DMS153 treated with DMSO at 0.1 percent for 48 hours (cell line): Measurements from ENCODE around the gene MOG.

ENCODE experiments used
- DNase-seq: peaks from one replicate; lab custom pipeline; 2025; ENCODE audit not compliant: unreplicated experiment; lab: John Stamatoyannopoulos, UW

MOG gene

DNA sequence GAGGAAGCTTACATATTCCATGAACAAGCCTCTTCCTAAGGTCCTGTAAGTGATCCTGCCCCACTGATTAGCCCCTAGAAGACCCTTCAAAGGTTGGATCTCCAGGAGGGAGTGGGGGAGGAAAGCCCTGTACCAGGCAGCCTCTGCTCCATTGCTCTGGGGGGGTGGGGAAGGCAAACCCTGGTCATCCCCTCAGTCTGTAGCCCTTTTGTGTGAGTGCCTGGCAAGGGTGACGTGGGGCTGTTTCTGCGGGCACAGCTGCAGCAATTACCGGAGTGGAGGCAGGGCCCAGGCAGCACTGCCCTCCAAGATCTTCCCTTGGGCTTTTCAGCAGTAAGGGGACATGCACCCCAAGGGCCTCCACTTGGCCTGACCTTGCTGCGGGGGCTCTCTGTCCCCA lies at the start of gene MOG:
TSS of gene MOG (plus strand) at position 295 of the 400 bp plus-strand sequence. CDS start 118 bp downstream, outside the sequence.
- no peak for DNase-seq

DNA sequence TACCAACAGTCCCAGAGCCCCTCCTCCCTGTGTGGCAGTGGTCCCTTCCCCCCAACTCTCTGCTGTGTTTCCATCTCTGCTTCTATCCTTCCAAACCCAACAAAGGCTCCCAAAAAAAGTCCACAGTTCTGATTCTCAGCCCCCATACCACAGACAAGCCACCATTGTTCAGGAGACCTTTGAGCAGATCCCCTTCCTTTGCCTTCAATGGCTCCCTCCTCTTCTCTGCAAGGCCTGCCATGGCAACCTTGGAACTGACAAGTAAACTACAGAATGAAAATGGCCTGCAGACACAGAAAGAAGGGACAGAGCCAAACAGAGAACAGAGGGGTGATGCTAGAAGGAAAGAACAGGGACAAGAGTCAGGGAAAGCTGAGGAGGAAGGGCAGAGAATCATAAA lies 48.8 kb upstream of the MOG start:
- no peak for DNase-seq

DNA sequence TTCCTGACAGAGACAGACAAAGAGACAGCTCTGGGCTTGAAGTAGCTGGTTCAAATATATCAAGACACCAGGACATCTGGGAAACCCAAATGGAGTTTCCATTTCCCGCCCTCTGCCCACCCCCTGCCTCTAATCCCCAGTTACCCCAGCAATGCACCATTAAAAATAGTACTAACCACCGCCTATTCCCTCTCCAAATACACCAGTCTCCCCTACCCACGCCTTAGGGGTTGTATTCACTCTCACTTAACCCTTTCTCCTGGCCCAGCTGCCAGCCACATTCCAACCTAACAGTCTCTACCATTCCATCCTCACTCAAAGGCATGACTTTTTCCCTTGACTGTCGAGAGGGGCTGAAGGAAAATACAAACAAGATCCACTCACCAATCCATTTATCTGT lies 46.4 kb upstream of the MOG start:
- DNase-seq, result no peak

DNA sequence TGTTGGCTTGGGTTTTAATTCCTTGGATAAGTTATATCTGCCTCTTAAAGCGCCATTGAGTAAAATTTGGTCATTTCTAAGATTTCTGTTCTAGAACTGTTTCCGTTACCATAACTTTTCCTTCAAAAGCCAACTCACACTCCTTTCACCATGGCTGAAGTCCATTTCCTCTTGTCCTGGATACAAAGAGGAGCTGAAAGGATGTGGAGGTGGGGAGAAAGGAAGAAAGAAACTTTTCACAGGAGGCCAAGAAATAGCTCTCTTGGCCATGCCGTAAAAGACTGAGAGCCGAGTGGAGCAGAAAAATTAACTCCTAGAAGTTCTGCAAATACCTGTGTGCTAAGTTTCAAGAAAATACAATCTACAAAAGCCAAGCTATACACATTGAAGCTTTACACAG lies 45.5 kb upstream of the MOG start:
- no peak for DNase-seq

DNA sequence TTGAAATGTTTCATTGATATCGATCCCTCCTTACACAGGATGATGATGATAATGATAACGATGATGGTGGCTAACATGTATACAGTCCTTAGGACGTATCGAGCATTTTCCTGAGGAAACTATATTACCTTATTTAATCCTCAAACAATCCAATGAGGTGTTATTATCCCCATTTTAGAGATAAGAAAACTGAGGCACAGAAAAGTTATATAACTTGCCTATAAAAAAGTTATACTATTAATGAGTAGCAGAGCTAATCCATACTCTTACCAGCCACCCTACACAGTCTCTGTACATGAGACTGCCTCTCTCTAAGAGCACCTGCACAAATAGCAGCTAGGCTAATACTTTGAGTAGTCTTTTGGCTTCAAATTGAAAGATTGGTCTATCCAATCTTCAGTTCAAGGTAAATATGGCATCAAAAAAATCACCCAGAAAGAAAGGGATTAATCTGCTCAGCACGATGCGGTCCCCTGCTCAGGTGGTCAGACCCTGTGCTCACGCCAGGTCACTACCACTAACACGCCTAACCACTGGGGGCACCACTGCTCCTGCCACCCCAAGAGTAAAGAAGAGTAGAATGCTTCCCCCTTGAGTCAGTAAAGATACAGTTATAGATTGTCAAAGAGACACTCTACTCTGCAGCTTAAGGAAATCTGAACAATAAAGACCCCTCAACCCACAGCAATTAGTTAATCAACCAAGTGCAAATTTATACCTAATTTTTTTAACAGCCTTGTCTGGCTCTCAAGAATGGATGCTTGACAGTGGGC lies 38.9 kb upstream of the MOG start:
- no peak for DNase-seq

DNA sequence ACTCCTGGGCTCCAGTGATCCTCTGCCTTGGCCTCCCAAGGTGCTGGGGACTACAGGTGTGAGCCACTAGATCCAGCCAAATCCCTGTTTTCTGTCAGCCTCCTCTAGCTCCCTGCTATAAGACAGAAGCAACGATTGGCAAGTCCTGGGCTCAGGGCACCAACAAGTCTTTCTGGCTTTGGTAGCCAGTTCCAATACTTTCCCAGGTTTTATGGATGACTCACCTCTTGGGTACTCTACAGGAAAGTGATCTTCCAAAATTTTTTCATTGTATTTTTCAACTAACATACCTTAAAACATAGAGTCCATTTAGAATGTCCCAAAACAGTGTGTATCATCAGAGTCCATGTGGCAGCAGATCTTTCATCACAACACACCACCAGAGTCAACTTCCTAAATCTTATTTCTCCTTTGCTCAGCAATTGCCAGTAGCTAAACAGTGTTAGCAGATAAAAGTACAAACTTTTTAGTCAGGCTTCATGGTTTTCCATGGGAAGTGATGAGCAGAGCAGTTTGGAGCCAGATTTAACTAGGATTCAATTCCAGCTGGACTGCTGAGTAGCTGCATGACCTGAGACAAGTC lies 37.2 kb upstream of the MOG start:
- DNase-seq, result no peak

DNA sequence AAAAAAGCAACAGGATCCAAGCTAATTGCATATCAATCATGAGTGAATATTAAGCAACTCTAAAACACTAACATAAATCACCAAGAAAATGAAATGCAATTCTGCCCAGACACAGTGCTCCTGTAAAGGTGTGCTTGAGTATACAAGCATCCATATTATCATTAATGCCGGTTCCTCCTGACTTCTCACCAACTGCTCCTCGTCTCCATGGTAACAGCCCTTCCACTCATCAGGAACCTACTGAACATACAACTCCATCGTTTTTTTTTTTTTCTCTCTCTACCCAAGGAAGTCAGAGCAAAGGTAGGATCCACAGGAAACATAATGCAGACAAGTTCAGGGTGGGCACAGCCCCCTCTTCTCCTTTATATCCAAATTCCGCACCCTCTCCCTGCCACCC lies 36.3 kb upstream of the MOG start:
- DNase-seq, result no peak

DNA sequence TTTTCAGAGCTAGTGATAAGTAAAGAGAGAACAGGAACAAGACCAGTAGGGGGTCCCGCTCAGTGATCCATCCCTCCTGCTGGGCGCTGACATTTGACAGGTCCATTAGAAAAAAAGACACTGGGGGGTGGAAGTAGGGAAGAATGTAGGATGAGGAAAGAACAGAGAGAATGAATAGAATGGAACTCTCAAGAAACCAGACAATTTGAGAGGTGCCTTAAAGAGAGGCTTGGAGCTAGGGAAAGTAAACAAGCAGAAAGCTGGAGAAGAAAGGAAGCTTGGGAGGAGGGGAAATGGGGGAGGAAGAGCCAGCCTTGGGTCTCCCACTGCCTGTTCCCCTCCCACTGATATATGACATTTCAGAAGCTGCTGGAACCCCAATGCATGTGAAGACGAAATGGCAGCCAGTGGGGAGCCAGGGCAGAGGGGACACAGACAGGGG lies 32.4 kb upstream of the MOG start:
- DNase-seq, result no peak

DNA sequence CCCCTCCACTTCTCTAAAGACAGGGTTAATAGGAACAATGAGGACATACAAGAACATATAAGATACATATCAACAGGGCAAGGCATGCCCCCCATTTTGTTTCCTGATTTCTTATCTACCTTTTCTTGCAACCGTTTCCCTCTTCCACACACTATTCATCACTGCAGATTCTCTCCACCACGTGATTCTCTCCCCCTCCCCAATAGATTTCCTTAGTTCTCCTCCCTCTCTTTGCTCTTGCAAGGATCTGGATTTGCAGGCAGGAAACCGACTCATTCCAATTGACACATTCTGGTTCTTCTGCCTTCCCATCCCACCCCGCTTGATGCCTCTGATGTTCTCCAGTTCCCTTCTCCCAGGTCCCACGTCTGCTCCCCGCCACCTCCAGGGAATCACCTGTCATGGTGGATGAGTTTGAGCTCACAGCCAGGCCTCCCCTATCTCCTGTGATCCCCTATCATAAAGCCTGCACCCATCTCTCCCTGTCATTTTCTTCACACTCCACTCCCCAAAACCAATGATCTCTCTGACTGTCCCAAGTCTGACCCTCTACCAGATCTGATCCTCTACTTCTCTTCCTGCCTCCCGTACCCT lies 31.5 kb upstream of the MOG start:
- no peak for DNase-seq

DNA sequence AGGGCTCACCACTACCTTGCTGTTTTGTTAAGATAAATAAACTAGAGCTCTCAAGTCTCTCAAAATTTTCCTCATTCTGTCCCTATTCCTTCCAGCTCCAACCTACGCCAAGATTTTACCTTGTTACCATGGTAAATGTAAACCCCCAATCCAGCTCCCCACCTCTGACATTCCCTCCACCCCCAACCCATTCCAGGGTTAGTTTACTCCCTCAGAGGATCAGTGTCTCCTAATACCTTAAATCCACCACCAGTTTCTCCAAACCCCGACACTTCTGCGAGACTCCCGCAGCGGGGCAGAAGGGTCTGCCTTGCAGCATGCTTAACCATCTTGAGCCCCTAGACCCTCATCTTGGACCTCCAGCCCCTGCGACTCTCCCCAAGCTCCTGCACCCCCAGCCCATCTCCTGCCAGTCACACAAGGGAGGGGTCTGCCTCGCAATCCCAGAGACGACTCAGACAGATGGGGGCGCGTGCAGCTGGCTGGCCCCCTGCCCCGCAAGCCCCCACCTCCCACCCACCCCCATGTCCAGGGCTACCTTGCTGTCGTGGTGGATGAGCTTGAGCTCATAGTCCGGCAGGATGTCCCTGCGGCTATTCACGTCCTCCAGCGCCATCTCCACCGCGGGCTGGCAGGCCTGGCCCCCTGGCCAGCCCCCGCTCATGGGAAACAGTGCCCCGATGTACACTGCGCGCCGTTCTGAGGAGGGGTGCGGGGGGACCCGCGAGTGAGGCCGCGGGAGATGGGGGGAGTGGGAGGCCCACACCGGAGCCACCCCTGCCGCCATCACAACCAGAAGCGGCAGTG lies 29.7 kb upstream of the MOG start:
- no peak for DNase-seq

DNA sequence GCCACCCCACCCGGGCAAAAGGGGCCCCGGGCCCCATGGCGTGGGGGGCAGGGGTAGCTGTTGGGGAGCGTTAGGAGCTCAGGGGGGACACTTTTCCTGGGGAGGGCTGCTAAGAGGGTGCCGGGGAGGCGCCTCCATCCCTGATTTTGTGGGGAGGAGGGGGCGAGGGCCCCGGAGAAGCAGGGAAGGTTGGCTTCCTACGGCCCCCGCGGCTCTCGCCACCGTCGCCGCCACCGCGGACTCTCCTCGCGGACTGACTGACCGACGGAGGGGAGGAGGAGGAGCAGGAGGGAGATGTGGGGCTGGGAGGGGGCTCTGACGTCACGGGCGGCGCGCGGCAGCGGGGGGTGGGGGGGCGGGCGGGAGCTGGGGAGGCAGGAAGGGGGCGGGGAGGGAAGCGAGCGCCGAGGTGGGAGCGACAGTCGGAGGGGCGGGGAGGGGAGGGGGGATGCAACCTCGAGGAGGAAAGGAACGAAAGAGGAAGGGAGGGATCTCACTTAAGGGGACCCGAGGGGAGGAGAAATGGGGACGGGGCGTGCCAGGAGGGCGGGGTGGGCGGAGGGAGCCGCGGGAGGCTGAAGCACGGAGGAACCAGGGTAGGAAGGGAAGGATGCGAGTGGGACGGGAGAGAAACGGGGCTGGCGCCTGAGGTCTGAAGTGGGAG lies 29.0 kb upstream of the MOG start:
- DNase-seq, result no peak

DNA sequence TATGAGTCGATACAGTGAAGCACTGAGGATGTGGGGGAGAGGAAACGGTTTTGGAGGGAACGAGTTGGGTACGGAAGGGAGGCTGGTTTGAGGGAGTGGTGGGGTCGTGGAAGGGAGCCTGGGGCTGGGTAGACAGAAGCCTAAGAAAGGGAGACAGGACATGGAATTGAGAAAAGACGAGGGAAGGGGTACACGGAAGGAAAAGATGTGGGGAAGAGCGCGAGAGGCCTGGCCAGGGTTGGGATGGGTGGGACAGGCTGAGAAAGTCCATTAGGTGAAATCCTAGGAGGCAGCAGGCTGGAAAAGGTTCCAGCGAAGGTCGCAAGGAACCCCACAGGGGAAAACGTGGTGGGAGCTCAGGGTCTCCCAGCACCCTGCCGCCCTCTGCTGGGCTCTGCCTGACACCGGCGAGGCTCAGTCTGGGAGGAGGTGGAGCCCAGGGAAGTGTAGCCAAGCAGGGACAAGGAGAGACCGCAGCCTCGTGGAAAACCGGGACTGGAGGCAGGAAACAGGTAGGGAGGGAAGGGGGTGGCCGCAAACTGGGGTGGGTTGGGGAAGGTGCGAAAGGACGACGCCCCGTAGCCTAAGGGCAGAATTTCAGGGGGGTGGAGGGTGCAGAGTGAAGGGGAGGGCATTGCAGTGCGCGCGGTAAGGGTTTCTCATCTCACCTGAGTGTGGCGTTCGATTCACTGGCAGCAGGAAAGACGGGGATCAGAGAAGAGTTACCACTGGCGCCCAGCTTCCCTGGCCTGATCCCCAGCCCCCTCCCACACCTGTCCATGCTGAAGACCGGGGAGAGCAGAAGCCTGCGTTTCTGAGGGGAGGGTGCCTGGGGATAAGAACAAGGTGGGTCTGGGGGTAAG lies 28.2 kb upstream of the MOG start:
- peak; percentile 66 for DNase-seq

DNA sequence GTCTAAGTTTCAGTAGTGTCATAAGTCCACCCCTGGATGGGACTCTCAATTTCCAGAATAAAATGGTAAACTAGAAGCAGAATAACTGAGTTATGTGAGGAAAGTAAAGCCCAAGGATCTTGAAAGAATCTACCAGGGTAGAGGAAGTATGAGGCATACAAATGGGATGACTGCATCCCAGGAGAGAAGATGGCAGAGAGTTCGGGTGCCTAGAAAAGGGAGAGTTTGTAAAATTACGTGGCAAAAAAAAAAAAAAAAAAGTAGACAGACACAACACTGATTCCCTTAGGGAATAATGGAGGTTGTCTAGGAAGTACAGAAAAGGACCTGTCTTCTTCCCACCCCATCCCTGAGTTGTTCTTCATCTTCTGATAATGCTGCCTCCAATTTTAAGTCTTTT lies 27.3 kb upstream of the MOG start:
- no peak for DNase-seq

DNA sequence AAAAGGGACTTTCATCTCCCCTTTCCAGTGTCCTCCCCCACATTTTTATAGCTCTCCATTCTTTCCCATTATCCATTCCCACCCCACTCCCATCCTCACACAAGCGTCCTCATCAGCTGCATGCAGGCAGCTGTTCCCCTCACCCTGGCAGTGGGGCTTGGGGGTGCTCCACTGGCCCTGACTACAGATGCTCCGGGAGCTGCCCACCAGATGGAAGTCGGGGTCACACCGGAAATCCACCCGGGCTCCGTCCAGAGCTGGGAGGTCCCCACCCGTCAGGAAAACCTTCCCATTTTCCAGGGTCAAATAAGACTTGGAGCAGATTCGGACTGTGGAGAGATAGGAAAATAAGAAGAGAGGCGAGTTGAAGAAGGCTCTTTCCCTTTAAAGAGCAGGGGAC lies 26.6 kb upstream of the MOG start:
- DNase-seq, result no peak

DNA sequence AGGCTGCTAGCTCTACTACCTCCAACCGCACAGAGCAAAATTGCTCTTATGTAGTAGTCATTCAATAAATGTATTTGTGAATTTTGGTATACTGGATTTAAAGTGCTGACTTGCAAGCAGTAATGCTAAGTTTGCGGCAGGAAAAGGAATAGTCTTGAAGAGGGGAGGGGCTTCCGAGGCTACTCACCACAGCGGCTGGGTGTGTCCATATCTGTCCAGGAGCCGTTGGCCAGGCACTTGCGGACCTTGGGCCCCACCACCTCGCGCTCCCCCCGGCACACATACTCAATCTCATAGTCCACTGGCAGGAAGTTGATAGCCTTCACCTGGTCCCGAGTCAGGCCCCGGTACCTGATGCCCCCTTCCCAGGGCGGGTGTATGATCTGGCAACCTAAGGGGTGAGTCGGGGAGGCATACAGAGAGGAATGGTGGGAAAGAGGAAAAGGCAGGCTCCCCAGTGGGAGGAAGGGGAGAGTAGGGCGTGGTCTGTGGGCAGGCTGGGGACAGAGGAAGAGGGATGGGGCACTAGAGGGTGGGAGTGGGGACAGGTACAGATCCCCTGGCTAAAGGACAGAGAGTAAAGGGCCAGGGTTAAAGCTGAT lies 25.6 kb upstream of the MOG start:
- DNase-seq, result no peak

DNA sequence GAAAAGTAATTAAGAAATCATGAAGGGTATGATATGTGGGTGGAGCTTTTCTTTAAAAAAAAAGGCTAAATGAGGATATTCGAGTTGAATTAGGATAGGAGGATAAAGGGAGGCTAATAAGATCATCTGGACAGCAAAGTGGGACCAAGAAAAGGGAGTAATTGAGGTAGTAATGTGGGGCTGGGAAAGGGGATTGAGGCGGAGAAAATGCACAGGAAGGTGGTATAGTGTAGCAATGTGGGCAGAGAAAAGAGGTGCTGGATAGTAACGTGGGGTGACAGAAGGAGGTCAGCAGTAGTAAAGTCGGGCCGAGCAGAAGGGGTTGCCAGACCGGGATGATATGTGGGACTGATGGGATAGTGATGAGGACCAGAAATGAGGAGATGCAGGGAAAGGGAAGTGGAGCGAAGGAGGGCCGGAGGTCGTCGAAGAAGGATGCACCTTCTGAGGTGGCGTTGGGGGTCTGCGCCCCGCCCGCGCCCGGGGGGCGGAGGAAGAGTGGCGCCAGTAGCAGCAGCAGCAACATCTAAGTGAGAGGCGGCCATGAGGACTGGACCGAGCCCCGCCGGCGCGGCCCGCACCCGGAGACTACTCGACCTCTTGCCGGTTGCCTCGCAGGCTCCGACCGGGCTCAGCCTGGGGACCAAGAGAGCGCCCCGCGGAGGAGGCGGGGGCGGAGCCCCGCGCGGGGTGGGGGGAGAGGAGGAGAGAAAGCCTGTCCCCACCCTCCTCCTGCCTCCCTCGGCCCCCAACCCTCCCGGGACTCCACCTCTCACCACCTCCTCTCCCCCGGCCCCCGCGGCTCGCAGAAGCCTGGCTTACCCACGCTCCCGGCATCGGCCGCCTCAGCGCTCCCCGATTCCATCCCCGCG lies 24.8 kb upstream of the MOG start:
- DNase-seq, result peak; percentile 15

DNA sequence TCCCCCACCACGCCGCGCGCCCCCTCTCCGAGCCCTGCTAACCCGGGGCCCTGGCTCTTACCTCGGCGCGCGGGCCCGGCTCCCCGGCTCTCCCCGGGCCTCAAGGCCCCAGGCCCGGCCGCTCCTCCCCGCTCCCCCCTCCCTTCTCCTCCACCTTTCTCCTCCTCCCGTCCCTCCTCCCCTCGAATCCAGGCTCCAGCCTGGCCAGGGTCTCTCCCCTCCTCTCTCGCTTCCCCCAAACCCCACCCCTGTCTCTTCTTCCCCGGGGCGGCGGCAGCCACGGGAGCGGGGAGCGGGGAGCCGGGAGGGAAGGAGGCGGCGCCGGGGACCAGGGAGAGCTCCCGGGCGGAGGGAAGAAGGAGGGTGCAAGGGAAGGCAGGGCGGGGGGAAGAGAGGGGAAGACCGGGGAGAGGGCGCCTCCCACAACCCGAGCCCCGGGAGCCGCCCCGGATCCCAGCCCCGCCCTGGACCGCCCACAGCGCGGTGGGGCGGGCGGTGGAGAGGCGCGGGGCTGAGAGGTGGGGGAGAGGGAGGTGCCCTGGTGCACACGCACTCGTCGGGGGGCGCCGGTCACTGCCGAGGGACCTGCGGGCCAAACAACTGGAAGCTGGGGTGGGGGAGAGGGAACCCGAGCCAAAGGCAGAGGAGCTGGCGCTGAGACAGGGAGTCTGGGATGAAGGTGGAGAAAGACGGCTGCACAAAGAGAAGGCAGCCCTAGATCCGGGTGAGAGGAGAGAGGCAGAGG lies 23.9 kb upstream of the MOG start, which contains the start of gene GABBR1:
TSS of gene GABBR1 (minus strand) at position 395 of the 745 bp plus-strand sequence. CDS start 798 bp downstream, outside the sequence.
- peak; percentile 78 for DNase-seq

DNA sequence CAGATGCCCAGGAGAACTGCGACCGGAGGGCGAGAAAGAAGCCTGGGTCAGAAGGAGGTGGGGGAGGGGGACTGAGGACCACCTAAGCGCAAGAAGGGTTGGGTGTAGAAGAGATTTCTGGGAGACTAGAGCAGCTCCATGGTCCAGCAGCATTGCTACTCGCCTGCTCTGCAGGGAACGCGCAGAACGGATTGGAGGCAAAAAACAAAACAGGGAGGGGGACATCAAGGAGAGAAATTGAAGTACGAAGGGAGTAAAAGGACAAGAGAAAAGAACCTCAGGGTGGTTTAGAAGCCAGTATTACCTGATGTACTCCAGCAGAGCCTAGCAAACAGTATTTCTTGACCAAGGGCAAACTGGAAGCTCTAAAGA lies 23.4 kb upstream of the MOG start:
- no peak for DNase-seq
